GM23338 (cell line): ENCODE data around the gene TMEM174.

Experiments
- CREB1 ChIP-seq: fragments of 250-450 bp; sonication (Bioruptor Pico); IDR thresholded peaks from 2 replicates; pipeline ENCODE4 v1.5.0; 2020; ENCODE audit warnings: low read depth, mild to moderate bottlenecking, moderate library complexity
- EZH2 ChIP-seq: fragments of 200-600 bp; sonication (generic); IDR thresholded peaks from one replicate; pipeline ENCODE4 v1.8.0; 2017; ENCODE audit warnings: antibody characterized with exemption, mild to moderate bottlenecking, low read depth; ENCODE audit not compliant: unreplicated experiment
- EZH2phosphoT487 ChIP-seq: fragments of 200-600 bp; sonication (generic); IDR thresholded peaks from one replicate; pipeline ENCODE4 v1.8.1; 2018; ENCODE audit warnings: antibody characterized with exemption; ENCODE audit not compliant: unreplicated experiment
- JUNB ChIP-seq: IDR thresholded peaks from one replicate; pipeline ENCODE4 v1.6.1; 2016; ENCODE audit warnings: antibody characterized with exemption; ENCODE audit not compliant: unreplicated experiment
- POLR2AphosphoS5 ChIP-seq: IDR thresholded peaks from 2 replicates; pipeline ENCODE4 v1.6.1; 2016; ENCODE audit warnings: antibody characterized with exemption, low read depth
- ZNF114 ChIP-seq: fragments of 250-450 bp; sonication (Bioruptor Pico); IDR thresholded peaks from 2 replicates; pipeline ENCODE4 v1.5.0; 2020; ENCODE audit warnings: mild to moderate bottlenecking, moderate library complexity
- TF ChIP-seq, protein P1 (sequence below): IDR thresholded peaks from 2 replicates; pipeline ENCODE4 v1.6.1; 2016; ENCODE audit warnings: antibody characterized with exemption
- TF ChIP-seq, protein P2 (sequence below), 2 experiments: fragments of 200-600 bp in 1 of 2; sonication (generic) in 1 of 2; conservative IDR thresholded peaks; 2 replicates each; pipeline versions ENCODE4 v1.5.1 to v1.6.1; 2016 to 2017; ENCODE audit warnings: antibody characterized with exemption in 2 of 2, low read depth in 2 of 2, mild to moderate bottlenecking in 2 of 2, moderate library complexity in 1 of 2
- TF ChIP-seq, protein P3 (sequence below): IDR thresholded peaks from one replicate; pipeline ENCODE4 v1.6.1; 2018; ENCODE audit warnings: antibody characterized with exemption; ENCODE audit not compliant: unreplicated experiment

DNA sequence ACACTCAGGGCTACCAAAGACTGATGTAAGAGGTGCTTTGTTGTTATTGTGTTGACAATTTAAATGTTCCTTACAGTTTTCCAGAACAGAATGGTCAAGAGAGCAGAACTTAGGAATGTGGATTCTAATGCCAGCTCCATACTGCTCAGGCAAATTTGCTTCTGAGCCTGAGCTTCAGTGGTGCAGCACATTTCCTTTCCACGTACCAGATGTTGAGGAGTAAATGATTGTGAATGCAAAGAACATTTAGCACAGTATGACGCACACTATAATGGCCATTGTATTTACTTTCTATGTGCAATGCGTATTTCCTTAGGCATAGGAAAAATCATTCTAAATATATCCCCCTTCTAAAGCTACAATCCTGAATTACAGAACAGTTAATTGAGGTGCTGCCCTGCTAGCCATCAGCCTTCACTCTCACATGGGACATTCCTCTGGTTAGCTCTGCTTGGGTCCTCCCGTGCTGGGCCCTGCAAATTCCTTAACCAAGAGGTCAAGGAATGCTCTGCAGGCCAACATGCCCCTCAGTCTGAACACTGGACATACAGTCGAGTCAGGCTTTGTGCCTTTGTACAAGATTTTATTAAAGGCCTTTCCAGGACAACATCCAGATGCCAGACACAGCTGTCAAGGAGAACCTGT is 21.1 kb upstream of the TMEM174 start:
- TF ChIP-seq EZH2 (no peak), EZH2phosphoT487 (no peak), POLR2AphosphoS5 (no peak), JUNB (no peak), ZNF114 (no peak), CREB1 (no peak)
- TF ChIP-seq, protein P1, sequence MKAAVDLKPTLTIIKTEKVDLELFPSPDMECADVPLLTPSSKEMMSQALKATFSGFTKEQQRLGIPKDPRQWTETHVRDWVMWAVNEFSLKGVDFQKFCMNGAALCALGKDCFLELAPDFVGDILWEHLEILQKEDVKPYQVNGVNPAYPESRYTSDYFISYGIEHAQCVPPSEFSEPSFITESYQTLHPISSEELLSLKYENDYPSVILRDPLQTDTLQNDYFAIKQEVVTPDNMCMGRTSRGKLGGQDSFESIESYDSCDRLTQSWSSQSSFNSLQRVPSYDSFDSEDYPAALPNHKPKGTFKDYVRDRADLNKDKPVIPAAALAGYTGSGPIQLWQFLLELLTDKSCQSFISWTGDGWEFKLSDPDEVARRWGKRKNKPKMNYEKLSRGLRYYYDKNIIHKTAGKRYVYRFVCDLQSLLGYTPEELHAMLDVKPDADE, result no peak
- TF ChIP-seq, protein P2, sequence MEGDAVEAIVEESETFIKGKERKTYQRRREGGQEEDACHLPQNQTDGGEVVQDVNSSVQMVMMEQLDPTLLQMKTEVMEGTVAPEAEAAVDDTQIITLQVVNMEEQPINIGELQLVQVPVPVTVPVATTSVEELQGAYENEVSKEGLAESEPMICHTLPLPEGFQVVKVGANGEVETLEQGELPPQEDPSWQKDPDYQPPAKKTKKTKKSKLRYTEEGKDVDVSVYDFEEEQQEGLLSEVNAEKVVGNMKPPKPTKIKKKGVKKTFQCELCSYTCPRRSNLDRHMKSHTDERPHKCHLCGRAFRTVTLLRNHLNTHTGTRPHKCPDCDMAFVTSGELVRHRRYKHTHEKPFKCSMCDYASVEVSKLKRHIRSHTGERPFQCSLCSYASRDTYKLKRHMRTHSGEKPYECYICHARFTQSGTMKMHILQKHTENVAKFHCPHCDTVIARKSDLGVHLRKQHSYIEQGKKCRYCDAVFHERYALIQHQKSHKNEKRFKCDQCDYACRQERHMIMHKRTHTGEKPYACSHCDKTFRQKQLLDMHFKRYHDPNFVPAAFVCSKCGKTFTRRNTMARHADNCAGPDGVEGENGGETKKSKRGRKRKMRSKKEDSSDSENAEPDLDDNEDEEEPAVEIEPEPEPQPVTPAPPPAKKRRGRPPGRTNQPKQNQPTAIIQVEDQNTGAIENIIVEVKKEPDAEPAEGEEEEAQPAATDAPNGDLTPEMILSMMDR (conservative IDR thresholded peaks at IDR 0.05; ENCODE audit: low read depth in 2 of 2), result no peak
- TF ChIP-seq, protein P3, sequence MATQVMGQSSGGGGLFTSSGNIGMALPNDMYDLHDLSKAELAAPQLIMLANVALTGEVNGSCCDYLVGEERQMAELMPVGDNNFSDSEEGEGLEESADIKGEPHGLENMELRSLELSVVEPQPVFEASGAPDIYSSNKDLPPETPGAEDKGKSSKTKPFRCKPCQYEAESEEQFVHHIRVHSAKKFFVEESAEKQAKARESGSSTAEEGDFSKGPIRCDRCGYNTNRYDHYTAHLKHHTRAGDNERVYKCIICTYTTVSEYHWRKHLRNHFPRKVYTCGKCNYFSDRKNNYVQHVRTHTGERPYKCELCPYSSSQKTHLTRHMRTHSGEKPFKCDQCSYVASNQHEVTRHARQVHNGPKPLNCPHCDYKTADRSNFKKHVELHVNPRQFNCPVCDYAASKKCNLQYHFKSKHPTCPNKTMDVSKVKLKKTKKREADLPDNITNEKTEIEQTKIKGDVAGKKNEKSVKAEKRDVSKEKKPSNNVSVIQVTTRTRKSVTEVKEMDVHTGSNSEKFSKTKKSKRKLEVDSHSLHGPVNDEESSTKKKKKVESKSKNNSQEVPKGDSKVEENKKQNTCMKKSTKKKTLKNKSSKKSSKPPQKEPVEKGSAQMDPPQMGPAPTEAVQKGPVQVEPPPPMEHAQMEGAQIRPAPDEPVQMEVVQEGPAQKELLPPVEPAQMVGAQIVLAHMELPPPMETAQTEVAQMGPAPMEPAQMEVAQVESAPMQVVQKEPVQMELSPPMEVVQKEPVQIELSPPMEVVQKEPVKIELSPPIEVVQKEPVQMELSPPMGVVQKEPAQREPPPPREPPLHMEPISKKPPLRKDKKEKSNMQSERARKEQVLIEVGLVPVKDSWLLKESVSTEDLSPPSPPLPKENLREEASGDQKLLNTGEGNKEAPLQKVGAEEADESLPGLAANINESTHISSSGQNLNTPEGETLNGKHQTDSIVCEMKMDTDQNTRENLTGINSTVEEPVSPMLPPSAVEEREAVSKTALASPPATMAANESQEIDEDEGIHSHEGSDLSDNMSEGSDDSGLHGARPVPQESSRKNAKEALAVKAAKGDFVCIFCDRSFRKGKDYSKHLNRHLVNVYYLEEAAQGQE, result no peak
